Gastrocnemius medialis (tissue), 4 donors: ENCODE results near the gene ITPK1. TPM values are rescaled to one million over a fixed set of nuclear protein-coding genes. Genes with fewer than 3 reads are reported as not detected.

ENCODE experiments used
- ATAC-seq, 2 donors: fragments of 150-250 bp; one replicate each; pipeline ENCODE4 v1.9.1; 2016
- DNase-seq, 2 donors: peaks; one replicate each; pipeline ENCODE4 v3.0.0-alpha.2; 2019
- H3K27ac ChIP-seq, 4 donors: fragments of 200-600 bp; sonication (generic); 1 replicate in 1 of 4; 2 replicates in 3 of 4; pipeline ENCODE4 v1.5.1; 2016 to 2018; ENCODE audit warnings: mild to moderate bottlenecking in 2 of 4, moderate library complexity in 1 of 4
- H3K27me3 ChIP-seq, 3 donors: fragments of 200-600 bp; sonication (generic) in 2 of 3; 1 replicate in 1 of 3; 2 replicates in 2 of 3; pipeline versions ENCODE4 v1.5.1 to v1.6.0; 2016 to 2019; ENCODE audit warnings: mild to moderate bottlenecking in 1 of 3, moderate library complexity in 1 of 3
- H3K36me3 ChIP-seq, 2 donors: fragments of 200-600 bp; sonication (generic) in 1 of 2; one replicate each; pipeline ENCODE4 v1.5.1; 2017 to 2018
- H3K4me1 ChIP-seq, 2 donors: fragments of 200-600 bp; sonication (generic) in 1 of 2; one replicate each; pipeline ENCODE4 v1.5.1; 2016 to 2017; ENCODE audit warnings: mild to moderate bottlenecking in 2 of 2
- H3K4me3 ChIP-seq, 4 donors: fragments of 200-600 bp; sonication (generic) in 3 of 4; 1 replicate in 1 of 4; 2 replicates in 3 of 4; pipeline ENCODE4 v1.5.1; 2016 to 2019; ENCODE audit warnings: mild to moderate bottlenecking in 2 of 4
- H3K9me3 ChIP-seq, 3 donors: fragments of 200-600 bp; sonication (generic) in 2 of 3; 1 replicate in 1 of 3; 2 replicates in 2 of 3; pipeline ENCODE4 v1.5.1; 2016 to 2019
- POLR2A ChIP-seq, 2 donors: fragments of 450-650 bp; IDR thresholded peaks; one replicate each; pipeline ENCODE4 v1.6.1; 2017; ENCODE audit warnings: antibody characterized with exemption in 2 of 2, mild to moderate bottlenecking in 2 of 2, moderate library complexity in 2 of 2
- in situ Hi-C, 4 donors: fragments of 200-750 bp; cut with MboI; loops; one replicate each; pipeline versions ENCODE4 v1.15.0 to v1.8.0; 2017; ENCODE audit warnings: low sequenced_read_pairs in 4 of 4
- intact Hi-C: fragments of 100-400 bp; cut with DNase I; formaldehyde crosslinking; loops from one replicate; pipeline ENCODE4 v1.15.1; 2023; ENCODE audit warnings: low total_unique reads
- total RNA-seq, 4 donors: library from RNA; depleted of rRNA; stranded (reverse); fragments of >200 nt; gene quantifications; one replicate each; pipeline versions ENCODE4 v1.1.0 to v1.2.3, GENCODE V29; 2016
- TF ChIP-seq, protein P1 (sequence below), 5 experiments: fragments of 450-650 bp in 3 of 5; fragments of 200-600 bp in 2 of 5; sonication (generic) in 2 of 5; IDR thresholded peaks in 4 of 5; conservative IDR thresholded peaks in 1 of 5; 1 replicate in 4 of 5; 2 replicates in 1 of 5; pipeline ENCODE4 v1.5.1; 2016 to 2019; ENCODE audit warnings: antibody characterized with exemption in 5 of 5, mild to moderate bottlenecking in 3 of 5, moderate library complexity in 3 of 5

Gene ITPK1
- total RNA-seq, 4 donors from 2014 or later: 49.7 to 80.1 (median 53.6) TPM

DNA sequence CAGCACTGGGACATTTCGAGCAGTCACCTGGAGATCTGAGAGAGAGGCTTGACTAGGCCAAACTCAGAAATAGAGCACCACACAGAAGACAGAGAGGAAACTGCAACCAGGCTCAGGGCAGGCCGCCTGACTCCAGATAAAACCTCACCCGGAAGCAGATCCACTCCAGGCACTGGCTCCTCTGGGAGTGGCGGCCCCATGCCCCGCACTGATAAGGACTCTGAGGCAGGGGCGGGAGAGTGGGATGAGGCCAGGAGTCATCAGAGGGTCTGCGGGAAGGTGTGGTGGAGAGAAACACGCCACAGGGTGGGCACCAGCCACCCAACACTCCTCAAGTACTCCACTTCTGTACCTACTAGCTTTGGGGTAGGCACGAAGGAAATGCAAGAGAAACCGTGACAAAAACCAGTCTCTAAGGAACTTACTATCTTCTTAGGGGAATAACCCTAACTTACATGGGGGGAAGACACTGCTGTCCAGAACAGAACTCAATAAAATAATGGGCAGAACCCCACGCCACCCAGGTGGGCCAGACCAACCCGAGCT is 121.5 kb downstream of the ITPK1 start:
- Histone ChIP-seq H3K9me3 (no peaks in the 10 kb centered on the region), H3K27me3 (no peaks in the 10 kb centered on the region), H3K4me3 (no peak overlapping the region), H3K36me3 (no peaks in the 10 kb centered on the region), H3K27ac (no peak overlapping the region), H3K4me1 (no peaks in the 10 kb centered on the region)
- TF ChIP-seq POLR2A (IDR thresholded peaks at IDR 0.05): no peak
- TF ChIP-seq, protein P1, sequence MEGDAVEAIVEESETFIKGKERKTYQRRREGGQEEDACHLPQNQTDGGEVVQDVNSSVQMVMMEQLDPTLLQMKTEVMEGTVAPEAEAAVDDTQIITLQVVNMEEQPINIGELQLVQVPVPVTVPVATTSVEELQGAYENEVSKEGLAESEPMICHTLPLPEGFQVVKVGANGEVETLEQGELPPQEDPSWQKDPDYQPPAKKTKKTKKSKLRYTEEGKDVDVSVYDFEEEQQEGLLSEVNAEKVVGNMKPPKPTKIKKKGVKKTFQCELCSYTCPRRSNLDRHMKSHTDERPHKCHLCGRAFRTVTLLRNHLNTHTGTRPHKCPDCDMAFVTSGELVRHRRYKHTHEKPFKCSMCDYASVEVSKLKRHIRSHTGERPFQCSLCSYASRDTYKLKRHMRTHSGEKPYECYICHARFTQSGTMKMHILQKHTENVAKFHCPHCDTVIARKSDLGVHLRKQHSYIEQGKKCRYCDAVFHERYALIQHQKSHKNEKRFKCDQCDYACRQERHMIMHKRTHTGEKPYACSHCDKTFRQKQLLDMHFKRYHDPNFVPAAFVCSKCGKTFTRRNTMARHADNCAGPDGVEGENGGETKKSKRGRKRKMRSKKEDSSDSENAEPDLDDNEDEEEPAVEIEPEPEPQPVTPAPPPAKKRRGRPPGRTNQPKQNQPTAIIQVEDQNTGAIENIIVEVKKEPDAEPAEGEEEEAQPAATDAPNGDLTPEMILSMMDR (IDR thresholded peaks at IDR 0.05 in 4 of 5, conservative IDR thresholded peaks at IDR 0.05 in 1 of 5): no peak
- in situ Hi-C loops: no loop called here
- DNase-seq (no peak), ATAC-seq (no peak)
- intact Hi-C loops: no loop called here

DNA sequence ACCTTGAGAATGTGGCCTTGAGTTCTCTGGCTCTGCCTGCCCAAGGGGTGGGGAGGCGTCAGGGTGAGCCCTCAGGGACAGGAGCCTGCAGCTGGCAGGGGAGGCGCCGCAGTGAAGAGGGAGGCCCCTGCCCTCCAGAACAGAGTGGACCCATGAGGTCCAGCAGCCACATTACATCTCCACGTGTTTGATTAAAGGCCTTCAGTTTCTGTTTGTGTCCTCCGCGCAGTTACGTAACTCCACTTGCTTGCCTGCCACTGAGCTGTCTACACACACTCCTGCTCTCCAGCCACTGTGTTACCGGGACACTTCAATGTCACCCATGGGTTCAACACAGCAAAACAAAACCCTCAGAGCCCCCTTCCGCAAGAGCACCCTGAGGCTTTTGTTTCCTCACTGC is 122.4 kb downstream of the ITPK1 start:
- H3K4me3 ChIP-seq: no peak overlapping the region
- no peak for TF ChIP-seq POLR2A (IDR thresholded peaks at IDR 0.05)
- TF ChIP-seq, protein P1 (IDR thresholded peaks at IDR 0.05 in 4 of 5, conservative IDR thresholded peaks at IDR 0.05 in 1 of 5): no peak
- no peak overlapping the region for H3K27ac ChIP-seq
- no peaks in the 10 kb centered on the region for H3K27me3 ChIP-seq
- no peak for ATAC-seq
- no peaks in the 10 kb centered on the region for H3K9me3 ChIP-seq
- in situ Hi-C loops (no loop called here), intact Hi-C loops (no loop called here)
- H3K4me1 ChIP-seq: no peaks in the 10 kb centered on the region
- no peaks in the 10 kb centered on the region for H3K36me3 ChIP-seq
- DNase-seq: no peak

DNA sequence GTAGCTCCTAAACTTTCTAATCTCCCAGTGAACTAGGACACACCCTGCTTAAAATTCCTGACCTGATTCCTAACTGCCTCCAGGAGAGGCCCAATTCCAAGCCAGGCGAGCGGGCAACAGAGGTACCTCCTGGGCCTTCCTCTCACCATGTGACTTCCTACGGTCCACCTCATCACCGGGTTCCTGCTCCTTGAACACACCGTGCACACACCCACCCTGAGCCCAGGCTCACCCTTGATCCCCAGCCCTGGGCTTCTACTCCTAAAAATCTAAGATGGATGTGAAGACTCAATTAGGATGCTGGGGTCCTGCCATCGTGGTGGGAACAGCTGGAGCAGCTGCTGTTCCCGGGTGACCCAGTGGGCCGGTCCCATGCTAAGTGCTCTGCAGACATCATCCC is 124.2 kb downstream of the ITPK1 start:
- intact Hi-C loops (no loop called here), in situ Hi-C loops (no loop called here)
- DNase-seq: no peak
- no peak for ATAC-seq
- no peaks in the 10 kb centered on the region for H3K27me3 ChIP-seq
- H3K36me3 ChIP-seq: no peaks in the 10 kb centered on the region
- peaks cover 0 to 3% of the 10 kb centered on the region in 2 donors for H3K4me1 ChIP-seq
- H3K4me3 ChIP-seq: no peak overlapping the region
- no peaks in the 10 kb centered on the region for H3K9me3 ChIP-seq
- H3K27ac ChIP-seq: no peak overlapping the region
- TF ChIP-seq, protein P1 (IDR thresholded peaks at IDR 0.05 in 4 of 5, conservative IDR thresholded peaks at IDR 0.05 in 1 of 5): no peak
- TF ChIP-seq POLR2A (IDR thresholded peaks at IDR 0.05): no peak

DNA sequence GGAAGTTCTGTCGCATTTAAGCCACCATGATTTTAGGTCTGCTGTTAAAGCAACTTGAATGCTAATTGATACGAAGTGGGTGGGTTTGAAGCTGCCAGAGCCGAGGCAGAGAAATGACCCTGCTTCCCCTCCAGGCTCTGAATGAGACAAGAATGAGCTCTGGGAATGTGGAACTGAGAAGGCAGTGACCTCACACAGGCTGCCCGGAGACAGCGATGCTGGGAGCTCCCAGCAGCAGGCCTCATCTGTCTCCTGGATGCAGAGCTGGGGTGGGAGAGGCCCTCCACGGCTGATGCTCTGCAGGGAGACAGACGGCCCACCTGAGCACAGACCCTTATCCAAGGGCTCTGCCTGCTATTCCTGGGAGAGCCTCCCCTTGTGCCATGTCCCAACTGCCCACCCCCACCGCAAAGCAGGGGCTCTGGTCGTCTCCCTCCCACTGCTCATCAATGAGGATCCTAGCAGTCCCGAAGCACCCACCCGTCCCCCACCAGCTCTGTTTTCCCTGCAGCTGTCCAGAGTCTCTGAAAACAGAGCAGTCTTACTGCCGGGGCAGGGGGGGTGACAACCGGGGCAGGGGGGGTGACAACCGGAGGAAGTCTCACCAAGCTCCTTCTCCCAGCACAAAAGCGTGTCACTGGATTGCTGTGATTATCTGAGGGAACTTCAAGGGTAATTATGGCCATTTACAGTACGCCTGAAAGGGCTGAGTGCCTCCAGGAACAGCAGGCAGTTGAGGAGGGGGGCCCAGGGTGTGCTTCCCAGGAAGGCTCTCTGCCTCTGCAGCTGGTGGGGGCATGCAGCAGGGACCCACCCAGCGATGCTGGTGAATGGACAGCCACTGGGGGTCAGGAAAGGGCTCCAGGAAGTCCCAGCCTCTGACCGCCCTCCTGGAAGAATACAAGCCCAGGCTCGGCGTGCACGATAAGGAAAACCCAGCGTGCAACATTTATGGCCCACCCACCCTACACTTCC is 125.0 kb downstream of the ITPK1 start:
- Histone ChIP-seq H3K4me3 (no peak overlapping the region), H3K9me3 (no peaks in the 10 kb centered on the region), H3K4me1 (peaks cover 4 to 8% of the 10 kb centered on the region in 2 donors), H3K27me3 (no peaks in the 10 kb centered on the region), H3K36me3 (no peaks in the 10 kb centered on the region), H3K27ac (no peak overlapping the region)
- DNase-seq (no peak), ATAC-seq (no peak)
- TF ChIP-seq, protein P1 (IDR thresholded peaks at IDR 0.05 in 4 of 5, conservative IDR thresholded peaks at IDR 0.05 in 1 of 5): no peak
- TF ChIP-seq POLR2A (IDR thresholded peaks at IDR 0.05): no peak
- intact Hi-C loops (no loop called here), in situ Hi-C loops (no loop called here)
